ENCODE data around the gene TSSK2. TPM values are rescaled to one million over a fixed set of nuclear protein-coding genes. Genes with fewer than 3 reads are reported as not detected.

TSSK2 gene
- total RNA-seq, 2 experiments from 2014 or later: not detected

DNA sequence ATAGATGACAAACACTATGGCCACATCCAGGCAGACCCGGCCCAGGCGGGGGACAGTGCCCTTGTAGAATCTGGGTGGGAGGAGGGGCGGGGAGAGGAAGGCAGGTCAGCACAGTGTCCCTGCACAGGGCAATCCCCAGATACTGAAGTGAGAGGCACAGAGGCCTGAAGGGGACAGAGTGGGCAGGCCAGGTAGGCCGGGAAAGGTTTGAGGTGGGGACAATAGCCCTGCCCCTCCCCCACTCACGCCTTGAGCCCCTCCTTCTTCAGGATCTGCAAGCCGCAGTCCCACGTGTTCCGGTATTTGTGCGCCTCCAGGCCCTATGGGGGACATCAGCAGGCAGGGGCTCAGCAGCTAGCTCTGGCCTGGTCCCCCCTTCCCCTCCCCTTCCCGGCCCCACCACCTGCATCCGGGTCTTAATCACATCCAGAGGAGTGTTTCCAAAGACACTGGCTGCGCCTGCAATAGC lies 45.1 kb downstream of the TSSK2 start:
- TF ChIP-seq, protein P1, sequence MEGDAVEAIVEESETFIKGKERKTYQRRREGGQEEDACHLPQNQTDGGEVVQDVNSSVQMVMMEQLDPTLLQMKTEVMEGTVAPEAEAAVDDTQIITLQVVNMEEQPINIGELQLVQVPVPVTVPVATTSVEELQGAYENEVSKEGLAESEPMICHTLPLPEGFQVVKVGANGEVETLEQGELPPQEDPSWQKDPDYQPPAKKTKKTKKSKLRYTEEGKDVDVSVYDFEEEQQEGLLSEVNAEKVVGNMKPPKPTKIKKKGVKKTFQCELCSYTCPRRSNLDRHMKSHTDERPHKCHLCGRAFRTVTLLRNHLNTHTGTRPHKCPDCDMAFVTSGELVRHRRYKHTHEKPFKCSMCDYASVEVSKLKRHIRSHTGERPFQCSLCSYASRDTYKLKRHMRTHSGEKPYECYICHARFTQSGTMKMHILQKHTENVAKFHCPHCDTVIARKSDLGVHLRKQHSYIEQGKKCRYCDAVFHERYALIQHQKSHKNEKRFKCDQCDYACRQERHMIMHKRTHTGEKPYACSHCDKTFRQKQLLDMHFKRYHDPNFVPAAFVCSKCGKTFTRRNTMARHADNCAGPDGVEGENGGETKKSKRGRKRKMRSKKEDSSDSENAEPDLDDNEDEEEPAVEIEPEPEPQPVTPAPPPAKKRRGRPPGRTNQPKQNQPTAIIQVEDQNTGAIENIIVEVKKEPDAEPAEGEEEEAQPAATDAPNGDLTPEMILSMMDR (conservative IDR thresholded peaks at IDR 0.05; ENCODE audit: low read length): no peak
- TF ChIP-seq EZH2phosphoT487 (IDR thresholded peaks at IDR 0.05; ENCODE audit: borderline replicate concordance, low read depth, low read length): no peak
- no TSS peak for BruUV-seq (replicated peaks)
- Histone ChIP-seq H3K9me2 (ENCODE audit: insufficient read depth, low read length) (no peaks in the 10 kb centered on the region), H3K27ac (ENCODE audit: low read depth, low read length, poor library complexity, severe bottlenecking) (peak overlapping the region; percentile 4), H3K79me2 (ENCODE audit: insufficient read depth, low read depth, low read length) (peaks cover 48% of the 10 kb centered on the region), H3K4me2 (ENCODE audit: low read length) (peak overlapping the region; percentile 96), H3K9me3 (ENCODE audit: low read length) (no peaks in the 10 kb centered on the region), H4K20me1 (ENCODE audit: insufficient read depth, low read length) (0 out of 2 replicates have a peak, but pooled peaks cover 5% of the 10 kb centered on the region), H3K36me3 (ENCODE audit: insufficient read depth, low read length) (peaks cover 22% of the 10 kb centered on the region; the same call in 1 of the 2 replicates), H3K4me3 (ENCODE audit: low read depth, low read length, poor library complexity, severe bottlenecking) (no peak overlapping the region), H2AFZ (ENCODE audit: low read length) (no peak overlapping the region), H3K4me1 (ENCODE audit: insufficient read depth, low read length, poor library complexity, severe bottlenecking) (peaks cover 60% of the 10 kb centered on the region)
- intact Hi-C loops (cut with micrococcal nuclease; ENCODE audit: unreplicated experiment): loop anchor here (5.0 kb wide), 3 partner anchors 116 to 271 kb away; partner anchors contain the start of genes C22orf39, CLTCL1, HIRA and MRPL40
- DNase-seq (ENCODE audit: low spot score): no peak
- CTCF ChIA-PET (ENCODE audit: unreplicated experiment): no interaction called here
- POLR2A ChIA-PET: no interaction called here

DNA sequence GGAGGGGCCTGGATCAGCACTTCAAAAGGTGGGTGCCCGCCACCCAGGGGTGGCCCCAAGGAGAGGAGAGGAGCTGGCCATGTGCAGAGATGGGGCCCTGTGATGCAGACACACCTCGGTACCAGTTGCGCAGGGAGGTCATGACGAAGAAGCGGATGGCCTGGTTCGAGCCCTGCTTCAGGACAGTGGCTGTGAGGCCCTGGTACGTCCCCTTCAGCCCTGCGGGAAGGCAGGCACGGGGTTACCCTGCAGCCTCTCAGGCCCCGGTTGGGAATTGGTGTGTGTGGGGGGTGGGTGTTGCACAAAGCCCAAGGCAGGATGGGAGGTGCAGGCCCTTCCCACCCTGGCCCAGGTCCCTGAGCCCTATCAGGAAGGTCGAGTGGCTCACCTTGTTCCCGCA lies 45.6 kb downstream of the TSSK2 start:
- Histone ChIP-seq H3K4me2 (ENCODE audit: low read length) (peak overlapping the region; percentile 96), H3K4me1 (ENCODE audit: insufficient read depth, low read length, poor library complexity, severe bottlenecking) (peaks cover 61% of the 10 kb centered on the region), H3K27ac (ENCODE audit: low read depth, low read length, poor library complexity, severe bottlenecking) (peak overlapping the region; percentile 7), H3K36me3 (ENCODE audit: insufficient read depth, low read length) (peaks cover 22% of the 10 kb centered on the region; the same call in 1 of the 2 replicates), H3K4me3 (ENCODE audit: low read depth, low read length, poor library complexity, severe bottlenecking) (no peak overlapping the region), H2AFZ (ENCODE audit: low read length) (no peak overlapping the region), H3K79me2 (ENCODE audit: insufficient read depth, low read depth, low read length) (peaks cover 46% of the 10 kb centered on the region), H3K9me2 (ENCODE audit: insufficient read depth, low read length) (no peaks in the 10 kb centered on the region), H3K9me3 (ENCODE audit: low read length) (no peaks in the 10 kb centered on the region), H4K20me1 (ENCODE audit: insufficient read depth, low read length) (0 out of 2 replicates have a peak, but pooled peaks cover 5% of the 10 kb centered on the region)
- no peak for DNase-seq (ENCODE audit: low spot score)
- CTCF ChIA-PET (ENCODE audit: unreplicated experiment): no interaction called here
- POLR2A ChIA-PET: no interaction called here
- TF ChIP-seq EZH2phosphoT487 (IDR thresholded peaks at IDR 0.05; ENCODE audit: borderline replicate concordance, low read depth, low read length): no peak
- TF ChIP-seq, protein P1 (conservative IDR thresholded peaks at IDR 0.05; ENCODE audit: low read length): no peak
- BruUV-seq (replicated peaks): no TSS peak
- intact Hi-C loops (cut with micrococcal nuclease; ENCODE audit: unreplicated experiment): loop anchor here (5.0 kb wide), 3 partner anchors 116 to 271 kb away; partner anchors contain the start of genes C22orf39, CLTCL1, HIRA and MRPL40
